SK-N-MC (cell line): Measurements from ENCODE around the gene DLGAP4.

Source experiments
- EZH2 ChIP-seq: fragments of 200-600 bp; sonication (generic); IDR thresholded peaks from one replicate; pipeline ENCODE4 v1.6.1; 2017; ENCODE audit warnings: antibody characterized with exemption
- POLR2AphosphoS5 ChIP-seq: IDR thresholded peaks from 2 replicates; pipeline ENCODE4 v1.6.1; 2012; ENCODE audit warnings: mild to moderate bottlenecking, low read depth, low read length, borderline replicate concordance

DNA sequence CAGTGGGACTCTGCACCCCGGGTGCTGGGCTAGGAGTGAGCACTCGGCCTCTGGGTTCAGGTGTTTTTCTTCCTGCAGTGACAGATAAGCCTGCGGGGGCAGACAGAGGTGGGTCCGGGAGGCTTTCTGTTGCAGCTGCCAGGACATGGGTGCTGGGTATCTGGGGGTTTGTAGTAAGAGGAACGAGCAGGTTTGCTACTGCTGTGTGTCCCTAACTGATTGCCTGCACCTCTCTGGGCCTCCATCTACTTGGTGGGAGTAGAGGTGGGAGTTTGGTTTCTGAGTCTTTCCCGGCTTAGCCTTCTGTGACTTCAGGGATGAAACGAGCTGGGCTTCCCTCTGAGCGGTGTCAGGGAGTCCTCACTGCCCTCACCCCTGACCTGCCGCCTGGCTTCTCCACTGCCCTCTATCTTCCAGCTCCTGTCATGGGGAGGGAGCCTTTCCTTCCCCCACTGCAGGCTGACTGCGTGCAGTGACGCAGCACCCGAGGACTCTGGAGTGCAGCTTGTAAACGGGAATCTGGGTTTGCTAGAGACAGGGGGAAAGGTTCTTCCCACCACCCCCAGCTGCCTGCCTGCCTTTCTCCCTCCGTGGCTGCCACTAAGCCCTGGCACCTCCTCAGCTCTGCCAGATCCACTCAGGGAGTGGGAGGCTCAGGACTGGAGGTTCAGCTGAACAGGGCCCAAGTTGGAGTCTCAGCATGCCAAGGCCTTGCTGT lies 6.7 kb downstream of the DLGAP4 start:
- no peak for TF ChIP-seq EZH2
- TF ChIP-seq POLR2AphosphoS5 = no peak
